Pulmonary artery endothelial cell (primary cell): ENCODE data around the gene ARHGEF1. TPM values are rescaled to one million over a fixed set of nuclear protein-coding genes. Genes with fewer than 3 reads are reported as not detected.
"Not testable (repeated sequence)": the region's sequence is repeated elsewhere in the genome, so short reads cannot be mapped to it uniquely, and the experiment has no call there.

Source experiments
- DNase-seq: peaks from one replicate; pipeline ENCODE4 v3.0.0-alpha.2; 2011; ENCODE audit warnings: low read depth, low spot score
- total RNA-seq: library from RNA; depleted of rRNA; stranded (reverse); fragments of >200 nt; gene quantifications from 2 replicates; pipeline ENCODE4 v1.2.3, GENCODE V29; 2014

The ARHGEF1 gene
- total RNA-seq, 1 donor from 2014 or later, result 53.8 TPM

DNA sequence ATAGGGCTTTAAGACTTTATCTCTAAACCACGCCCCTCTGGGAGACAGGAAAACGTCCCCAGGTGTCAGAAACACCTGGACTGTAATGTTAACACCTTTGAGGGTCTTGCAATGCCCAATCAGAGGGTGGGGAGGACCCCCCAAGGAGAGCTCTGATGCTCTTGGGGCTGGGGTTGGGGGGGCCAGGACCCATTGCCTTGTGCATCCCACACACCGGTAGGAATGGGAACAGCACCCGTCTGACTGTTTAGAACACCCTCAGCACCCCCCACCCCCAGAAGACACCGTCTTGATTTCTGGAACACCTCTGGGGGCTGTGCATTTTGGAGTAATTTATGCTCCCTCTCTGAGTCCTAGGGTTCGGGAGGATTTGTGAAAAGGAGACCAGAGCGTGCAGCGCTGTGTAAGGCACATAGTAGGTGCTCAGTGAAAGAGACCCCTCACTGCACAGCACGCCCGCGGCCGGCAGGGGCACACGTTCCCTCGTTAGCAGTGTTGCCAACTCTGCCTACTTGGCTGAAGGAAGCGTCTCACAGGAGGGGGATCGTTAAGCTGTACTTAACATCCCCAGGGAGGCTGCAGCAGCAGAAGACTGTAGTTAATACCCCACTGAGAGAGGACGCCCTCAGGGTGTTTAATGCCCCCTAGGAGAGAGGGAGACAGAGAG lies 48.1 kb downstream of the ARHGEF1 start:
- no peak for DNase-seq

DNA sequence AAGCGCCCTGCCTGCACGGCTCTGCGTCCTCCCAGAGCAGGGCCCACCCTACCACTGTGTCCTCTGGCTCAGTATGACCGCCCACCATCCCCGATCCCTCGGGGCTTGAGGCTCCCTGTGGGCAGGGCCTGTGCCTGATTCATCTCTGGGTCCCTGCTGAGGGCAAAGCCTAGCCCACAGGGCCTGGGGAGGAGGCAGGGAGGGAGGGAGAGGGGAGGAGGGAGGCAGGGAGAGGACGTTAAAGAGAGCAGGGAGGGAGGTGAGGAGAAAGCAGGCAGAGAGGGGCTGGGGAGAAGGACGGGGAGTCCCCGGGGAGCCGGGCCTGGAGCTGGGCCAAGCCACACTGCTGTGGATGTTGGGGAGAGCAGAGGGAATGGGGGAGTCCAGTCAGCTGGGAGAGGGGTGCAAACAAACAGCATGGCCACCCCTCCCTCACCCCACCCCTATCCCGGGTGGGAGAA lies 49.3 kb downstream of the ARHGEF1 start:
- no peak for DNase-seq

DNA sequence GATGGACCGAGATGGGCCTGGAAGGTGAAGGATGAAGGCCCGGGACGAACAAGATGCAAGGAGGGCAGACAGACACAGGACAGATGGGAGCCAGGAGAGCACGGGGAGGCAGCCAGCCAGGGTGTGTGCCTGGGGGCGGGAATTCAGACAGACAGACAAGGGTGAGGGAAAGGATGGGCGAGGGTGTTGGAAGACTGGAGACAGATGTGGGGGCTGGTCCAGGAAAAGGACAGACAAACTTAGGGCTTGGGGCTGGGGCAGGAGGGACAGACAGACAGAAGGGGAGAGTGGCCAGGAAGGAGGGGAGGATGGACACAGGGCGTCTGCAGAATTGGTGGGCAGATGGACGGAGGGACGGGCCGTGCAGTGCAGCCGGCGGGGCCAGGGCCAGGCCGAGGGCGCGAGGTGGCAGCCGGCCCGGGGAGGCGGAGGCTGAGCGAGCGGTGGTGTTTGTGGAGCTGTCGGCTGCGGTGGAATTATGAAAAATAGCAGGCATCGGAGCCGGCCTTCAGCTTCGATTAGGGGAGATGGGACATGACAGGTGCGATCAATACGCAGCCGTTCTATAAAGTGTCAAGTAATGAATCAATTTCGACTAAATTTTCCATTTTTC lies 49.8 kb downstream of the ARHGEF1 start:
- DNase-seq, result no peak

DNA sequence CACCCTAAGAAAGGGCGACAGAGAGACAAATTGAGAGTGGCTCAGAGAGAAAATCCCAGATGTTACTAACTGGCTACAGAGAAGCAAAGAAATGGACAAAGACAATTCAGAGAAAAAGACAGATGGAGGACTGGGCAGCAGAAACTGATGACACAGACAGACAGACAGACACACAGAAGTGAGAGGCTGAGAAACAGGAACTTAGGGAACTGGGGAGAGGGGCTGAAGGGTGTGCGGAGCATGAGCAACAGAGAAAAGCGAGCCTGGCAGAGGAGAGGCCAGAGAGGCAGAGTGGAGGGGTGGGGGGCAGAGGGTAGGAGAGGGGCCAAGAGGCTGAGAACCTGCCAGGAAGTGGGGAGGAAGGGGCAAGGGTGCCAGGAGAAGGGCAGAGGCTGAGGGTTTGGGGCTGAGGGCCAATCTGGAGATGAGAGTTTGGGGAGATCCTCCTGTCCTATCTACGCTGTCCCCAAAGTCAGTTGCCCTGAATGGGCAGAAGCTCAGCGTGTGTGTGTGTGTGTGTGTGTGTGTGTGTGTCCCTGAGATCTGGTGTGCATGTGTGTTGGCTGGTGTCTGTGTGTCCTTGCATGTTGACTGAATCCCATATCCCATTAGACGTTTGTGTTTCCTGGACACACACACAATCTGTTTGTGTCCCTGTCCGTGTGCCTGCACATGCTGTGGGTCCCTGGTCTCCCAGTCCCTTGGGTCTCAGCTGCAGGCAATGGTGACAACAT lies 50.9 kb downstream of the ARHGEF1 start:
- DNase-seq, result no peak

DNA sequence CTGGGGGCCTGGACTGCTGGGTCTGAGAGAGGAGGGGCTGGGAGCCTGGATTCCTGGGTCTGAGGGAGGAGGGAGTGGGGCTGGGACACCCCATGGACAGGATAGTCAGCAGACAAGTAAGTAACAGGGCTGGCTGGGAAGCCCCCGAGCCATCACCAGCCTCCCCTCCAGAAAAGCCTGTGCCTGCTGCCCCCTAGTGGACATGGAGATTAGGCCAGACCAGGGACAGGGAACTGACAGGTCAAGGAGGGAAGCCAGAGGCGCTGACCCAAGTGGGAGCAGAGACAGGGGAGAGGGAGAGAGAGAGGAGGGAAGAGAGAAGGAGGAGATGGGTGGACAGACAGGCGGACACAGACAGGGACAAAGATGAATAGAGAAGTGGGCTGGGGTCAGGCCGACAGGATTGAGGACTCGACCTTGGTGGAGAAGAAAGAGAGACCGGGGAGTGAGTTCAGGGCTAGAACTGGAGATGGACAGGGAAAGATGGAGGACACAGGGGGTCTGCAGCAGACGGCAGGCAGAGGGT lies 51.9 kb downstream of the ARHGEF1 start:
- DNase-seq, result no peak

DNA sequence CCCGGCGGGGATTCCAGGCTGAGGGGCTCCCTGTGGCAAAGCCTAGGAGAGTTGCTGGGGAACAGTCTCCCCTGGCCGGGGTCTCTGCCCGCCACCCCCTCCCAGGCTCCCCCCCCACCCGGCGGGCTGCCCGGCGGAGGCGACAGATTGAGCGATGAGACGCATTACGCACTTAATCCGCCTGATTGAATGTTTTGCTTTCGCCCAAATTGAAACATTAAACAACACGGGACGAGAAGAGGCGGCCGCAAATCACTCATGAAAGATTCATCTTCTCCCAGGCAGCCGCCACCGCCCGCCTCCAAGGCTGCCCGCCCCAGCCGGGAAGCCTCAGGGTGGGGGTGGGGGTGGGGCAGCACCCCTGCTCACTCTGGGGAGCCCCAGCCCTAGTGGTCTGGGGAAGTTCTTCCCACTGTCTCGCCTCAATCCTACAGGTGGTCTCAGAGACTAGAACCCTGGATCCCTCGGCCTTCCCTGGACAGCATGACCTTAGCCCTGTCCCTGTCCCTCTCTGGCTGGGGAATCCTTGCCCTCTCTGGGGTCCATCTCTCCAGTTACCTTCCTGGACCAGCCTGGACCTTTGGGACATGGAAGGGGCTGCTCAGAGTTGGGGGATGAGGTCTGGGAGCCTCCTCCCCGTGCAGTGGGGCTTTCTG lies 52.9 kb downstream of the ARHGEF1 start:
- no peak for DNase-seq

DNA sequence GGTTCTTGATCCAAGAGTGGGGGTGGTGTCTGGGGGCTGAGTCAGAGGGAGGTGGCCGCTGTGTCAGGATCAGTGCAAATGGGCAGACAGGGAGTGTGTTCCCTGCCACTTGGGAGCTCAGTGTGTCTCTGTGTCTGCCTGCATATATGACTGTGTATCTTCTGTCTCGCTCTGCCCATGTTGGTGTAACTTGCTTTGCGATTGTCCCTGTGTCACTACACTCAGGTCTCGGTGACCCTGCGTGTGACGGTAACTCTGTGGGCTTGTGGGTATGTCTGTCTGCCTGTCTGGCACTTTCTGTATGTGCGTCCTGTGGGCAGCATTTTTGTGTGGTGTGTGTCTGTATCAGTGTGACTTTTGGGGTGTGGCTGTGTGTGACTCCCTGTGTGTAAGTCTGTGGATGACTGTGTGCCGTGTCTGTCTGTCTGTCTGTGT lies 53.4 kb downstream of the ARHGEF1 start:
- DNase-seq, result no peak

DNA sequence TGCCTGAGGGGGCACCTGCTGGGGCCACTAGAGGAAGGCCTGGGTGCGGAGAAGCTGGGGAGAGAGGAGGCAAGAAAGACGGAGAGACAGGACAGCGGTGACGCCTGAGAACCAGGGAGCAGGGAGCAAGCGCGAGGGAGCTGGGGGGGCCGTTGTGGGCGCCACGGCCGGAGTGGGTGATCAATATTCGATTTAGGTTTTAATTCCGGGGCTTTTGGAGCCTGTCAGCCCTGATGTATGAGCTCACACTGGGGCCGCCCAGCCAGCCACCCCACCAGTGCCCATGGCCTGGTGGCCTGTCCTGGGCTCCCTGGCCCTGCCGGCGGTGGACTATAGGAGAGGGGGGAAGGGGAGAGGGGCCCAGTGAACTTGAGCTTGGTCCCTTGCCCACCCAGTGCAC lies 54.0 kb downstream of the ARHGEF1 start:
- no peak for DNase-seq

DNA sequence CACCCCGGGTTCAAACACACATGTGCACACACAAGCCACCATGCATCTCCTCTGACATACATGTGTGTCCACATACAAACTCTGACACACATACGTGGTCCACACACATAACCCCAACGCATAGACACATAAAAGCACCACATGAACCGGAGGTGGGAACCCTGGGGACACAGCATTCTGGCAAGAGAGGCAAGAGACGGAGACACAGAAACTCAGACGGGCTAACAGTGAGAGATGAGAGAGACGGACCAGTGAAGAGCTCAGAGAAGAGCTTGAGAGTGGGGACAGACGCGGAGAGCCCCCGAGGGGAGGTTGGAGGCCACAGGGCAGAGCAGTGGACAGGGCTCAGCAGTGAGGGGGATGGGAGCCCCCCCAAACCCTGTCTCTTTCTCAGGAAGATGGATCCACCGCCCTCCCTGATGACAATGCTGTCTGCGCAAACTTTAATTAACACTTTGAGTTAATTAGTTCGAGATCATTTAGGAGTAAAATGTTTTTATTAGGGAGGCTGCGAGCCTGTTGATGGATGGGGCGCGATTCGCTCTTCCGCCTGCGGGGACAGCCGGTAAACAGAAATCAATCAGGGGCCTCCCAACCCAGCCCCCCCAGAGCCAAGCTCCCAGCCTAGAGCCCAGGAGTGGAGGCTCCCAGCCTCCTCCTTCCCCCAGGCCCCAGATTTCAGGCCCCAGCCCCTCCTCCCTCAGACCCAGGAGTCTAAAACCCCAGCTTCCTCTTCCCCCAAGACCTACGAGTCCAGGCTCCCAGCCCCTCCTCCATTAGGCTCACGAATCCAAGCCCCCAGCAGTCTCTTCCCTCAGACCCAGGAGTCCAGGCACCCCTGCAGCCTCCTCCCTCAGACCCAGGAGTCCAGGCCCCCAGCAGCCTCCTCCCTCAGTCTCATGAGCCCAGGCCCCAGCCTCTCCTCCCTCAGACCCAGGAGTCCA lies 54.8 kb downstream of the ARHGEF1 start:
- no peak for DNase-seq

DNA sequence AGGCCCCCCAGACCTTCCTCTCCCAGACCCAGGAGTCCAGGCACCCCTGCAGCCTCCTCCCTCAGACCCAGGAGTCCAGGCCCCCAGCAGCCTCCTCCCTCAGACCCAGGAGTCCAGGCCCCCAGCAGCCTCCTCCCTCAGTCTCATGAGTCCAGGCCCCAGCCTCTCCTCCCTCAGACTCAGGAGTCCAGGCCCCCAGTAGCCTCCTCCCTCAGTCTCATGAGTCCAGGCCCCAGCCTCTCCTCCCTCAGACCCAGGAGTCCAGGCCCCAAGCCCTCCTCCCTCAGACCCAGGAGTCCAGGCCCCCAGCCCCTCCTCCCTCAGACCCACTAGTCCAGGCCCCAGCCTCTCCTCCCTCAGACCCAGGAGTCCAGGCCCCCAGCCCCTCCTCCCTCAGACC lies 56.2 kb downstream of the ARHGEF1 start:
- not testable (repeated sequence) for DNase-seq

DNA sequence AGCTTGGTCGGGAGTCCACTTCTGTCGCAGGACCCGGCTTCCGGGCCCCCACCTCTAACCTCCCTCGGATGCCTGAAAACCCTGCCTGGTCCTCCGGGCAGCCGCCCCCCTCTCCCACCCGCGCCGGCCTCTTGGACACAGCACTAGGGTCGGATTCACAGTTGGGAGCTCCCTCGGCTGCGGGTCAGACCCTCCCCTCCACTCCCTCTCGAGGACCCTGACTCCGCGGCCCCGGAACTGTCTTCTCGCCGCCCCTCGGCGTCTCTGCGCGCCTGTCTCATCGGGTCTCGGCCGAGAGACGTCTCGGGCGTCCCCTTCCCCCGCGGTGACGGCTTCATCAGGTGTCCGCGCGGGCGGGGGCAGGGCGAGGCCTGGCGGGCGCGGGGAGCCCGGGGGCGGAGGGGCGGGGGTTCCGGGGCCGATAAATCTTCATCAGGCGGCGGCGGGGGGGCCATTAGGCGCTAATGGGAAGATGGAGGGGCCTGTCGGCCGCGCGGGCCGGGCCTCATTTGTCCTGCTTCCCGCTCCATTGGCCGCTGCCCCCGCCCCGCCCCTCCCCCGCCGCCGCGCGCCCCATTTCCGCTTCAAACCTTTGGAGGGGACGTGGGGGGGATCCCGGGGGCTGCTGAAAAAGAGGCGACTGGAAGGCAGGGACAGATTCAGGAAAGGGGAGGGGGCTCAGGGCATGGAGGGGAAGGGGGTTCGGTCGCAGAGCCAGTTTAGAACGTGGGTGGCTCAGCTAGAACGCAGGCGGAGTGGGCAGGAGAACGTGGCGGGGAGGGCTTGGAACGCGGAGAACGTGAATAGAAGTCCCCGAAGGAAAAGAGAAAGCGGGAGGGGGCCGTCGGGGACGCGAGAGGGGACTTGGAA lies 57.1 kb downstream of the ARHGEF1 start:
- no peak for DNase-seq

DNA sequence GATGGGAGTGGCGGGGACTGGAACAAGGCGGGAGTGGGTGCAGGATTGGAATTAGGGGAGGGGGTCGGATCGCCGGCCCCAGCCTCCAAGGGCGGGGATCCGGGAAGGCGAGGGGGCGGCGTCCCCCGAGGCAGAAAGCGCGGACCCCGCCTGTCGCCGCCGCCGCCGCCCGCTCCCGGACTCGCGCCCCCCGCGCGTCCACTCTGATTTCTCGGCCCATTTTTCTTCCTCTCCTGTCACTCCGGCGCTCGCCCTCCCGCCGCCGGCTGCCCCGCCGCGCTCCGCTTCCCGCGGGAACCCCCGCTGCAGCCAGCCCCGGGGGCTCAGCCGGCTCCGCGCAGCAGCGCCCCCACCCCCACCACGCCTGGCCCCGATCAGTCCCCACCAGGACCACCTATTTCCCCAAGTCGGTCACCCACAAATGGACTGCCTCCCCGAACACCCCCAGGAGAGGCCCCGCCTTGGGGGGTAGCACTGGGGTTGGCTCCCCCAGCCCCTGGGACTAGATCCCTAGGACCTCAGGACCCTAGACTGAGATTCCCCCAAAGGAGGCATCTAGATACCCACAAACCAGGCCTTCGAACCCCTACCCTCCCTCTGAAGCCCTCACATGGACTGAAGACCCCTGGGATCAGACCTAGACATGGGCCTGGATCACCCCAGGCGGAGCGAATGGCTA lies 57.9 kb downstream of the ARHGEF1 start:
- DNase-seq, result no peak

DNA sequence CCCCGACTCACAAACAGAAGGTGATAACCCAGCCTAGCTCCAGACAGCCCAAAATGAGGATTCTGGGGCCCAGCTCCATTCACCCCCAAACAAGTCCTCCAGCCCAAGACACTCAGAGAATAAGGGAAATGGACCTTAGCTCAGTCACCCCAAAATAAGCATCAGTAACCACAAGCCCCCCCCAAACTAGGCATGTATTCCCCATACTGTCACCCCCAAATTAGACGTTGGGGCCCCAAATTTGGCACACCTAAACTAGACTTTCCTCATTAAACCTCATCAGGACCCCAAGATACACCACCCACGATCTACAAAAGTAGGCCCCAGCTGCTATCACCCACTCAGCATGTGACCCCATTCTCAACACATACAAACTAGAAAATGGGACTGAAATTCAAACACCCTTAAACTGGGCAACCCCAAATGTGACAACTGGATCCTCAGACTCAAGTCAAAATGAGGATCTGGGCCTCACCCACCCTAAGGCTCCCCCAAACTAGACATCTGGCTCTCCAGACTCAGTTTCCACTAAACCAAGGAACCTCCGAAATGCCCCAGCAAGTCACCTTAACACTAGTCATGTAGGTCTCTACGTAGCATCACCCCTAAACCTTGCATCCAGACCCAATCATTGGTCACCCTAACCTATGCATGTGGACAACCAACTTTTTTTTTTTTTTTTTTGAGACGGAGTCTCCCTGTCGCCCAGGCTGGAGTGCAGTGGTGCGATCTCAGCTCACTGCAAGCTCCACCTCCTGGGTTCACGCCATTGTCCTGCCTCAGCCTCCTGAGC lies 58.6 kb downstream of the ARHGEF1 start:
- DNase-seq, result no peak

DNA sequence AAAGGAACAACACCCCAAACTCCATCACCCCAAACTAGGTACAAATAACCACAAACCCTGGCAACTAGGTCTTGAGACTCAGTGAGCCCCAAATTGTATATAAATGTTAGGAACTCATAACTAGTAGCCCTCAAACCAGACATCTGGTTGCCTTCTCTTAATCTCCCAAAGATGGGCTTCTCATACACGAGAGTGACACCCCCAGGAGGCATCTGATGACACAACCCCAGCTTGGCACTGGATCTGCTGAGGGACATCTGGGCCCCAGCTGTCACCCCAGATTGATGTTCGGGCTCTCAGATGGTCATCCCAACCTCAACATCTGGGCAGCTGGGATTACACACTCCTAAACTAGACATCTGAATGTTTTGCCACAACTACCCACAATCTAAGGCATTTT lies 61.4 kb downstream of the ARHGEF1 start:
- no peak for DNase-seq

DNA sequence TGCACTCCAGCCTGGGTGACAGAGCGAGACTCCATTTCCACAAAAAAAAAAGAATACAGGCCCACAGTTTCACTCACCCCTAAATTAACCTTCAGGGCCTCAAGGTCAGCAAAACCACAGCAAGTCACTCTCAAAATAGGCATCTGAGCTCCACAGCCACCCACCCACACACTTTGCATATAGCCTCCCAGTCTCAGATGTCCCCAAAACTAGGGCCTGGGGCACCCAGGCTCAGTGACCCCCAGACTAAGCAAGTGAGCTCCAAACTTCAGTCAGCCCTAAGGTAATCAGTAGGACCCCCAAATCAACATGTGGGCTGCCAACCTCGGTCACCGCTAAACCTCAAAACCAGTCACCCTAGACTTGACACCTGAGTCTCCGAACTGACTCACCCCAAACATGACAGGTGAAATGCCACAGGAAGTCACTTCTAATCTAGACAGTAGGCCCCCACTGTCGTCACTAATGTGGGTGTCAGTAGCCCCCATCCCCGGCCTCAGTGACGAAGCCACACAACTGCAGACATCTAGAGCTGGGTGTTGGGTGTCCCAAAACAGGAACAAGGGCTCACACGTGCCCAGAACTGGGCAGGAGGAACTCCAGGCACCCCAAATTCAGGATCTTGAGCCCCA lies 62.3 kb downstream of the ARHGEF1 start:
- DNase-seq, result no peak

DNA sequence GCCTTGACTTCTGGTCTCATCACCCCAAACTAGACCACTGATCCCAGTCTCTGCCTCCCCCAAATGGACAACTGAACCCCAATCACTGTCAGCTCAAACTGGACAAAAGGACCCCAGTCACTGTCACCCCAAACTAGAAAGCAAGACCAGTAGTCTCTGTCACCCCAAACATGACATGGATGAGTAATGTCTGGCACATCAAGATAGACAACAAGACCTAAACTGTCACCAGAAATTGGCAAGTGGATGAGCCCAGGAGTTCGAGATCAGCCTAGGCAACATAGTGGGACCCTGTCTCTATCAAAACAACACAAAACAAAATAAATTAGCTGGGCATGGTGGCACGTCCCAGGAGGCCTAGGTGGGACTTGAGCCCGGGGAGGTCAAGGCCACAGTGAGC lies 64.1 kb downstream of the ARHGEF1 start:
- DNase-seq, result no peak

DNA sequence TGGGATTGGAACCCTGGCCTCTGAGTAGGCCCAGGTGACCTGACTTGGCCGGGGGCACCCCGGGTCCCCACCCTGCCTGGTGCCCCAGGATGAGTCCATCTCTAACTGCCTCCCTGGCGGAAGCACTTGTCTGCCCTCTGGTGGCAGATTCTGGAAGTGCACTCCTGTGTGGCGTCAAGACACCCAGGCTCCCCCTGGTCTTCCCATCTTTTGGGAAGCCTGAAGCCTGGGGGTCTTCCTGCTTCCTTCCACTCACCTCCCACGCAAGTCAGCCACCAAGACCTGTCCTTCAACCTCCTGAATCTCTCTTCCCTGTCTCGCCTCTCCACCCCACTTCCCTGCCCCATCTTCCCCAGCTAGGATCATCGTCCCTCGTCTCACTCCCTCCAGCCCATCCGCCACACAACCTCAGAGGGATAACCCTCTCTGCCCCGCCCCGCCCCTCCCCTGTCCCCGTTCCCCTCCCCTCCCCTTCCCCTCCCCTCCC lies 68.7 kb downstream of the ARHGEF1 start:
- no peak for DNase-seq

DNA sequence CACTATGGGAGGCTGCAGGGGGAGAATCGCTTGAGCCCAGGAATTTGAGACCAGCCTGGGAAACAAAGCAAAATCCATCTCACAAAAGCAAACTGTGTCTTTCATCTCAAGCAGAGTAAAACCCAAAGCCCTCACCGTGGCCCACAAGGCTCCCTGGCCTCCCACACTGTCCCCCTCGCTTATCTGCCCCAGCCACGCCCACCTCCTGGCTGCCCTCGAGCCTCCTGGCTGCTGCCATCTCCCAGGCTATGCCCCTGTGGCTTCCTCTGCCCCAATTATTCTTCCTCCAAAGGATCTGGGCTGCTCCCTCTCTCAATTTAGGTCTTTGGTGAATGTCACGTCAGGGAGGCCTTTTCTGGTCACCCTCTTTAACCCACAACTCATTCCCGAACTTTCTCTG lies 72.5 kb downstream of the ARHGEF1 start:
- DNase-seq, result no peak
